ENCODE data around the gene PKN2.
"Not testable (repeated sequence)": the region's sequence is repeated elsewhere in the genome, so short reads cannot be mapped to it uniquely, and the experiment has no call there.

PKN2 gene

GRCh38 chr1:88791192-88791591 lies 107.1 kb downstream of the PKN2 start:
- no peak for DNase-seq (ENCODE audit: low read depth)

- DNase-seq (ENCODE audit: low read depth) = no peak
These were observed 115.4 kb downstream of the PKN2 start for GRCh38 chr1:88799491-88799890.

GRCh38 chr1:88800382-88801051 lies 116.4 kb downstream of the PKN2 start:
- peak; percentile 3 for DNase-seq (ENCODE audit: low read depth)

GRCh38 chr1:88801575-88802208 lies 117.6 kb downstream of the PKN2 start:
- DNase-seq (ENCODE audit: low read depth) = no peak

GRCh38 chr1:88802404-88802803 lies 118.3 kb downstream of the PKN2 start:
- no peak for DNase-seq (ENCODE audit: low read depth)

- DNase-seq (ENCODE audit: low read depth) = no peak
These were observed 118.9 kb downstream of the PKN2 start for GRCh38 chr1:88802950-88803349.

GRCh38 chr1:88803444-88803843 lies 119.4 kb downstream of the PKN2 start:
- DNase-seq (ENCODE audit: low read depth) = no peak

- DNase-seq (ENCODE audit: low read depth) = no peak
These were observed 128.3 kb downstream of the PKN2 start for GRCh38 chr1:88812366-88812765.

- no peak for DNase-seq (ENCODE audit: low read depth)
These were observed 129.4 kb downstream of the PKN2 start for GRCh38 chr1:88813471-88813870.

GRCh38 chr1:88819642-88820041 lies 135.6 kb downstream of the PKN2 start:
- not testable (repeated sequence) for DNase-seq (ENCODE audit: low read depth)

- DNase-seq (ENCODE audit: low read depth) = no peak
These were observed 141.6 kb downstream of the PKN2 start for GRCh38 chr1:88825721-88826120.

- DNase-seq (ENCODE audit: low read depth) = no peak
These were observed 163.6 kb downstream of the PKN2 start for GRCh38 chr1:88847643-88848042.

GRCh38 chr1:88851303-88852063 lies 167.4 kb downstream of the PKN2 start:
- no peak for DNase-seq (ENCODE audit: low read depth)

GRCh38 chr1:88867743-88868521 lies 183.9 kb downstream of the PKN2 start:
- DNase-seq (ENCODE audit: low read depth) = no peak

GRCh38 chr1:88869644-88870043 lies 185.6 kb downstream of the PKN2 start:
- not testable (repeated sequence) for DNase-seq (ENCODE audit: low read depth)

GRCh38 chr1:88873737-88874349 lies 189.8 kb downstream of the PKN2 start:
- DNase-seq (ENCODE audit: low read depth) = no peak

- no peak for DNase-seq (ENCODE audit: low read depth)
These were observed 191.5 kb downstream of the PKN2 start for GRCh38 chr1:88875595-88875994.

GRCh38 chr1:88876573-88877365 lies 192.7 kb downstream of the PKN2 start:
- DNase-seq (ENCODE audit: low read depth) = no peak

GRCh38 chr1:88877382-88877825 lies 193.3 kb downstream of the PKN2 start:
- DNase-seq (ENCODE audit: low read depth) = no peak

GRCh38 chr1:88877911-88878310 lies 193.8 kb downstream of the PKN2 start:
- DNase-seq (ENCODE audit: low read depth) = no peak

GRCh38 chr1:88878731-88879130 lies 194.7 kb downstream of the PKN2 start:
- DNase-seq (ENCODE audit: low read depth) = no peak

Measured in T-helper 22 cell (primary cell).